A673 (cell line): Measurements from ENCODE around the gene HIVEP1. TPM values are rescaled to one million over a fixed set of nuclear protein-coding genes. Genes with fewer than 3 reads are reported as not detected.
"Not testable (repeated sequence)": the region's sequence is repeated elsewhere in the genome, so short reads cannot be mapped to it uniquely, and the experiment has no call there.

Source experiments
- BruUV-seq: library from RNA; stranded (reverse); fragments of 400-500 nt; replicated peaks from 2 replicates; lab custom pipeline; 2021; lab: Mats Ljungman, UMichigan
- CTCF ChIA-PET: fragments of 300-600 bp; sonication (Branson Sonifier 250); formaldehyde crosslinking; loops from one replicate; lab custom pipeline; 2022; ENCODE audit warnings: antibody characterized with exemption; lab: Charles Lee
- POLR2A ChIA-PET: fragments of 300-600 bp; sonication (Branson Sonifier 250); formaldehyde crosslinking; loops from one replicate; lab custom pipeline; 2022; ENCODE audit warnings: antibody characterized with exemption; ENCODE audit not compliant: low non-redundant PET; lab: Charles Lee
- DNase-seq: peaks from one replicate; pipeline ENCODE4 v3.0.0-alpha.2; 2015; ENCODE audit warnings: low spot score
- H3K27ac ChIP-seq: fragments of 200-600 bp; sonication (generic); 2 replicates; pipeline ENCODE4 v1.5.1; 2016; ENCODE audit warnings: mixed run types, low read depth, mild to moderate bottlenecking, mixed read lengths, antibody characterized with exemption, low read length; ENCODE audit not compliant: poor library complexity, severe bottlenecking
- H3K27me3 ChIP-seq: fragments of 200-600 bp; sonication (generic); replicated peaks from 2 replicates; pipeline ENCODE4 v1.6.1; 2017; ENCODE audit warnings: mixed run types, low read depth, mild to moderate bottlenecking, mixed read lengths, antibody characterized with exemption, low read length; ENCODE audit not compliant: insufficient read depth, poor library complexity
- H3K36me3 ChIP-seq: fragments of 200-600 bp; sonication (generic); 2 replicates; pipeline ENCODE4 v1.6.1; 2016; ENCODE audit warnings: mixed run types, mild to moderate bottlenecking, mixed read lengths, antibody characterized with exemption, low read length; ENCODE audit not compliant: insufficient read depth, poor library complexity, severe bottlenecking
- H3K4me1 ChIP-seq: fragments of 200-600 bp; sonication (generic); 2 replicates; pipeline ENCODE4 v1.6.1; 2017; ENCODE audit warnings: mixed run types, mild to moderate bottlenecking, mixed read lengths, antibody characterized with exemption, low read length; ENCODE audit not compliant: insufficient read depth, poor library complexity, severe bottlenecking
- H3K4me3 ChIP-seq: fragments of 200-600 bp; sonication (generic); 2 replicates; pipeline ENCODE4 v1.5.1; 2016; ENCODE audit warnings: low read depth, mixed run types, mild to moderate bottlenecking, mixed read lengths, low read length; ENCODE audit not compliant: poor library complexity, severe bottlenecking
- H3K9me3 ChIP-seq: fragments of 200-600 bp; sonication (generic); 2 replicates; pipeline ENCODE4 v1.6.1; 2016; ENCODE audit warnings: mixed run types, low read depth, mild to moderate bottlenecking, mixed read lengths, antibody characterized with exemption, low read length; ENCODE audit not compliant: poor library complexity, severe bottlenecking
- EZH2 ChIP-seq: fragments of 200-600 bp; sonication (generic); IDR thresholded peaks from 2 replicates; pipeline ENCODE4 v1.6.1; 2017; ENCODE audit warnings: borderline replicate concordance, low read depth, mild to moderate bottlenecking, mixed read lengths, antibody characterized with exemption, low read length; ENCODE audit not compliant: poor library complexity, severe bottlenecking
- intact Hi-C: fragments of 100-400 bp; cut with micrococcal nuclease; formaldehyde crosslinking; loops from one replicate; pipeline ENCODE4 v1.10.0; 2022; ENCODE audit not compliant: unreplicated experiment
- total RNA-seq: library from RNA; stranded (reverse); gene quantifications from 2 replicates; pipeline ENCODE4 v1.2.3, GENCODE V29; 2021
- TF ChIP-seq, protein P1 (sequence below): fragments of 300-800, 200-600 bp; sonication (generic); conservative IDR thresholded peaks from 2 replicates; pipeline ENCODE4 v1.5.1; 2017; ENCODE audit warnings: low read depth, mild to moderate bottlenecking, antibody characterized with exemption, low read length, moderate library complexity, mixed read lengths

Gene HIVEP1
- total RNA-seq, 1 experiment from 2014 or later, result 21.5 TPM

DNA sequence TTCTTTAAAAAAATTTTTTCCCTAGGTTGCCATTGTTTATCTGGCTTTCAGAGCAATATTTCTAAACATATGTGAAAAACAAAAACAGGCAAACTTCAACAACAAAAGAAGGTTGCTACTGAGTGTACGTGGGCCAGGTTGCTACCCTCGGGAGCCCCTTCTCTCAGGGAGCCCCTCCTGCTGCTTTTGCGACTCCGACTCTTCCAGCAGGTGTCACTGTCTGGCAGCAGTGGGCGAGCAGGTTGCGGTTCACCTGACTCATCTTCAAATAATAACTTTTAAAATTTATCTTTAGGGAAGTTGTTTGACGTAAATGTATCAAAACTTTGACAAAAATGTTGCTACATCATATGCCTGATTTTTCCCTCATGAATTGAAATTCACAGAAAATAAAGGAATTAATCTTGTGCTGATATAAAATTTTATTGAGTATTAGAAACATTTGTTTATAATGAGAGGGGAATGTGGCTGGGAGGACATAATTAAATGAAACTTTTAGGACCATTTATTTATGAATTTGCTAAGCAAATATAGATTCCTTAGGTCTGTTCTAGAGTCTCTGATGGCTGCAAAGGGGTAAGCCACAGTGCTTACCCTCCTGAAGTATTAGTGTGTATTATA lies 138.8 kb downstream of the HIVEP1 start:
- intact Hi-C loops, result loop anchor here (5.0 kb wide), 1 partner anchor 141 kb away; the partner anchor contains the start of gene EDN1
- DNase-seq, result peak; percentile 24
- POLR2A ChIA-PET, result no interaction called here
- no TSS peak for BruUV-seq
- CTCF ChIA-PET, result no interaction called here
- H3K4me3 ChIP-seq, result no peak overlapping the region
- no peaks in the 10 kb centered on the region for H3K9me3 ChIP-seq
- TF ChIP-seq EZH2, result no peak
- TF ChIP-seq, protein P1, sequence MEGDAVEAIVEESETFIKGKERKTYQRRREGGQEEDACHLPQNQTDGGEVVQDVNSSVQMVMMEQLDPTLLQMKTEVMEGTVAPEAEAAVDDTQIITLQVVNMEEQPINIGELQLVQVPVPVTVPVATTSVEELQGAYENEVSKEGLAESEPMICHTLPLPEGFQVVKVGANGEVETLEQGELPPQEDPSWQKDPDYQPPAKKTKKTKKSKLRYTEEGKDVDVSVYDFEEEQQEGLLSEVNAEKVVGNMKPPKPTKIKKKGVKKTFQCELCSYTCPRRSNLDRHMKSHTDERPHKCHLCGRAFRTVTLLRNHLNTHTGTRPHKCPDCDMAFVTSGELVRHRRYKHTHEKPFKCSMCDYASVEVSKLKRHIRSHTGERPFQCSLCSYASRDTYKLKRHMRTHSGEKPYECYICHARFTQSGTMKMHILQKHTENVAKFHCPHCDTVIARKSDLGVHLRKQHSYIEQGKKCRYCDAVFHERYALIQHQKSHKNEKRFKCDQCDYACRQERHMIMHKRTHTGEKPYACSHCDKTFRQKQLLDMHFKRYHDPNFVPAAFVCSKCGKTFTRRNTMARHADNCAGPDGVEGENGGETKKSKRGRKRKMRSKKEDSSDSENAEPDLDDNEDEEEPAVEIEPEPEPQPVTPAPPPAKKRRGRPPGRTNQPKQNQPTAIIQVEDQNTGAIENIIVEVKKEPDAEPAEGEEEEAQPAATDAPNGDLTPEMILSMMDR, result peak; percentile 58
- no peaks in the 10 kb centered on the region for H3K4me1 ChIP-seq
- H3K36me3 ChIP-seq, result no peaks in the 10 kb centered on the region
- H3K27ac ChIP-seq, result no peak overlapping the region
- no peaks in the 10 kb centered on the region for H3K27me3 ChIP-seq

DNA sequence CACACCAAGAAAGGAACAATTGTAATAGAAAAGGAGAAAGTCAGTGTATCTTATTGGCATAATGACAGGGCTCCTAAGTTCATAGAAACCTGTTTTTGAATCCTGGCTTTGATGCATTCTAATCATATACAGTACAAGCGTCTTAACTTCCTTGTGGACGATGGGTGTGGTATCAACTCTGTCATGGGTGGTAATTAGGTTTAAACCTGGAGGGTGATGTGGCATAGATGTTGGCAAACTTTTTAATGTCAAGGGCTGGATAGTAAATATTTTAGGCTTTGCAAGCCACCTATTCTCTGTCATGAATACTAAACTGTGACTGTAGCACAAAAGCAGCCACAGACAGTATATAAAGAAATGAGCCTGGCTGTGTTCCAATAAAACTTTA lies 139.3 kb downstream of the HIVEP1 start:
- H3K27ac ChIP-seq, result no peak overlapping the region
- BruUV-seq, result no TSS peak
- no peak overlapping the region for H3K4me3 ChIP-seq
- no peaks in the 10 kb centered on the region for H3K9me3 ChIP-seq
- TF ChIP-seq EZH2, result no peak
- TF ChIP-seq, protein P1, result no peak
- H3K36me3 ChIP-seq, result no peaks in the 10 kb centered on the region
- CTCF ChIA-PET, result no interaction called here
- H3K4me1 ChIP-seq, result no peaks in the 10 kb centered on the region
- intact Hi-C loops, result loop anchor here (5.0 kb wide), 1 partner anchor 141 kb away; the partner anchor contains the start of gene EDN1
- no peaks in the 10 kb centered on the region for H3K27me3 ChIP-seq
- POLR2A ChIA-PET, result no interaction called here
- no peak for DNase-seq

- Histone ChIP-seq H3K4me3 (no peak overlapping the region), H3K36me3 (no peaks in the 10 kb centered on the region), H3K4me1 (no peaks in the 10 kb centered on the region), H3K27me3 (no peaks in the 10 kb centered on the region), H3K27ac (no peak overlapping the region), H3K9me3 (no peaks in the 10 kb centered on the region)
- BruUV-seq, result no TSS peak
- ChIA-PET CTCF (no interaction called here), POLR2A (no interaction called here)
- intact Hi-C loops, result loop anchor here (5.0 kb wide), 1 partner anchor 140 kb away; the partner anchor contains the start of gene EDN1
- TF ChIP-seq, protein P1, result no peak
- no peak for TF ChIP-seq EZH2
- DNase-seq, result no peak
Measured at GRCh38 chr6:12152023-12152970, 140.2 kb downstream of the HIVEP1 start.

- POLR2A ChIA-PET, H3K27me3 ChIP-seq, H3K27ac ChIP-seq, H3K4me3 ChIP-seq, H3K4me1 ChIP-seq, H3K36me3 ChIP-seq, CTCF ChIA-PET, intact Hi-C loops, H3K9me3 ChIP-seq, BruUV-seq, DNase-seq: not testable (repeated sequence)
Measured at GRCh38 chr6:12155769-12156168, 143.7 kb downstream of the HIVEP1 start.
